GM21381 (cell line): Measurements from ENCODE around the gene LRRC15.

Source experiments
- ATAC-seq: cut with Tn5 transposase; IDR thresholded peaks from one replicate; pipeline ENCODE4 v1.9.1; 2021; ENCODE audit warnings: mild to moderate bottlenecking, moderate library complexity; ENCODE audit not compliant: unreplicated experiment

Gene LRRC15

DNA sequence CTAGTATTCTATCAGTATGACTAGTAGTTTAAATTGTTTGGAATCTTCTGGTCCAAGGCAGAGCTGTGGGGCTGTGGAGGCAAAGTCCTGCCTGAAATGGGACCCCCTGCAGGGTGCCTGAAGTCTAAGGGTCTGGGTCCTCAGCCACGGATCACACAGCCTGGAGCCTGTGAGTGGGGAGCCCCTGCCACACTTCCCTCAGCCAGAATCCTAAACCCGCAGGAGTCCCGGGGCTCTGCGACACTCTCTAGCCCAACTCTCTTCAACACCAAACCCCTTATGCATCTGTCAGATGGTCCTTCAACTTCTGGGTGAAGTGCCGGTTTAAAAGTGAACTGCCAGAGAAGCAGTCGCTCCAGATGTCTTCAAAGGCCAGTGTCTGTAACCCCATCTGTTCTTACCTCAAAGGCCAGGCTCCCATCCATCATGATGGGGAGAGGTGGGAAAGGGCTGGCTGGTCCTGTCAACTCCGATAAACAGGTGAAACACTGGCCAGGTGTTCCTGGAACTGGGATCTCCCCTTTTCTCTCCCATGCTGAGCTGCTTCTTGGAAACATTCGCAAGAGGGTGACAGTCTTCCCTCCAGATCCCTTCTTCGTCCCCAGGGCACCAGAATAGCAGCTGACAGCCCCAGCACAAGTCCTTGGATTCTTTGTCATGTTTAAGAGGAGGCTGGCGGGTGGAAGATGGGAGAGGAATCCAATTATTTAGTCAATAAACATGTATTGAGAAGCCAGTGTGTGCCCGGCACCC lies 64.0 kb downstream of the LRRC15 start:
- ATAC-seq: no peak
